Panc1 (cell line): Measurements from ENCODE around the gene TP73. TPM values are rescaled to one million over a fixed set of nuclear protein-coding genes. Genes with fewer than 3 reads are reported as not detected.

Experiments used
- ATAC-seq: fragments of 200-7000 bp; cut with Tn5 transposase; 2 replicates; pipeline ENCODE4 v1.9.1; 2020; ENCODE audit warnings: mild to moderate bottlenecking, moderate library complexity
- BruUV-seq: library from RNA; stranded (reverse); fragments of 400-500 nt; replicated peaks from 2 replicates; lab custom pipeline; 2021; lab: Mats Ljungman, UMichigan
- CTCF ChIA-PET: fragments of 300-600 bp; sonication (Branson Sonifier 250); formaldehyde crosslinking; loops from one replicate; lab custom pipeline; 2022; ENCODE audit warnings: antibody characterized with exemption; lab: Charles Lee
- POLR2A ChIA-PET: fragments of 300-600 bp; sonication (Branson Sonifier 250); formaldehyde crosslinking; loops from one replicate; lab custom pipeline; 2022; ENCODE audit warnings: antibody characterized with exemption; lab: Charles Lee
- DNase-seq: peaks from one replicate; pipeline ENCODE4 v3.0.0-alpha.2; 2010; ENCODE audit warnings: low read depth, low spot score
- H3K27ac ChIP-seq: 2 replicates; pipeline ENCODE4 v1.5.1; 2011; ENCODE audit warnings: mild to moderate bottlenecking, low read length, inconsistent platforms
- H3K27me3 ChIP-seq: fragments of 200-500 bp; sonication (Bioruptor generic); 2 replicates; pipeline ENCODE4 v1.6.0; 2014; ENCODE audit warnings: low read length, inconsistent platforms; ENCODE audit not compliant: control insufficient read depth, insufficient read depth
- H3K36me3 ChIP-seq: fragments of 200-500 bp; sonication (Bioruptor generic); 2 replicates; pipeline ENCODE4 v1.5.1; 2014; ENCODE audit warnings: inconsistent platforms, mild to moderate bottlenecking, low read length, moderate library complexity; ENCODE audit not compliant: control insufficient read depth, insufficient read depth
- H3K4me1 ChIP-seq: 2 replicates; pipeline ENCODE4 v1.5.1; 2011; ENCODE audit warnings: inconsistent platforms, mild to moderate bottlenecking, low read length, moderate library complexity; ENCODE audit not compliant: control insufficient read depth, insufficient read depth
- H3K4me3 ChIP-seq, 2 experiments: 2 replicates each; pipeline ENCODE4 v1.5.1; 2011 to 2012; ENCODE audit warnings: low read depth in 2 of 2, low read length in 2 of 2, mild to moderate bottlenecking in 2 of 2, inconsistent platforms in 1 of 2, moderate library complexity in 1 of 2
- H3K9me3 ChIP-seq: fragments of 200-500 bp; sonication (Bioruptor generic); 2 replicates; pipeline ENCODE4 v1.5.1; 2014; ENCODE audit warnings: low read depth, mild to moderate bottlenecking, inconsistent platforms, low read length, moderate library complexity; ENCODE audit not compliant: control insufficient read depth, insufficient read depth
- POLR2AphosphoS5 ChIP-seq: IDR thresholded peaks from 2 replicates; pipeline ENCODE4 v1.6.1; 2012; ENCODE audit warnings: mild to moderate bottlenecking, low read depth, low read length, moderate library complexity
- SIN3A ChIP-seq: IDR thresholded peaks from 2 replicates; pipeline ENCODE4 v1.6.1; 2012; ENCODE audit warnings: low read depth, mild to moderate bottlenecking, low read length, moderate library complexity, borderline replicate concordance; ENCODE audit not compliant: insufficient read depth
- TCF7L2 ChIP-seq: IDR thresholded peaks from 2 replicates; pipeline ENCODE4 v1.6.1; 2011; ENCODE audit warnings: mild to moderate bottlenecking, low read depth, low read length, inconsistent platforms
- in situ Hi-C: cut with HindIII; loops from 2 replicates; pipeline ENCODE4 v1.10.0; 2016; ENCODE audit warnings: low sequenced_read_pairs, low pct_unique_long_range_greater_than_20kb
- intact Hi-C: fragments of 100-400 bp; cut with micrococcal nuclease; formaldehyde crosslinking; loops from one replicate; pipeline ENCODE4 v1.10.0; 2022; ENCODE audit not compliant: unreplicated experiment
- total RNA-seq: library from RNA; stranded (reverse); gene quantifications from one replicate; pipeline ENCODE4 v1.2.1, GENCODE V29; 2021; ENCODE audit not compliant: unreplicated experiment
- TF ChIP-seq, protein P1 (sequence below): fragments of 450-650 bp; IDR thresholded peaks from 2 replicates; pipeline ENCODE4 v1.5.1; 2017; ENCODE audit warnings: mild to moderate bottlenecking
- TF ChIP-seq, protein P2 (sequence below), 2 experiments: IDR thresholded peaks; 2 replicates each; pipeline ENCODE4 v1.6.1; 2011 to 2012; ENCODE audit warnings: low read depth in 2 of 2, control low read depth in 1 of 2, low read length in 1 of 2, mild to moderate bottlenecking in 1 of 2, moderate library complexity in 1 of 2; ENCODE audit not compliant: insufficient read depth in 1 of 2

Gene TP73
- total RNA-seq, 1 experiment from 2014 or later = 4.7 TPM

DNA sequence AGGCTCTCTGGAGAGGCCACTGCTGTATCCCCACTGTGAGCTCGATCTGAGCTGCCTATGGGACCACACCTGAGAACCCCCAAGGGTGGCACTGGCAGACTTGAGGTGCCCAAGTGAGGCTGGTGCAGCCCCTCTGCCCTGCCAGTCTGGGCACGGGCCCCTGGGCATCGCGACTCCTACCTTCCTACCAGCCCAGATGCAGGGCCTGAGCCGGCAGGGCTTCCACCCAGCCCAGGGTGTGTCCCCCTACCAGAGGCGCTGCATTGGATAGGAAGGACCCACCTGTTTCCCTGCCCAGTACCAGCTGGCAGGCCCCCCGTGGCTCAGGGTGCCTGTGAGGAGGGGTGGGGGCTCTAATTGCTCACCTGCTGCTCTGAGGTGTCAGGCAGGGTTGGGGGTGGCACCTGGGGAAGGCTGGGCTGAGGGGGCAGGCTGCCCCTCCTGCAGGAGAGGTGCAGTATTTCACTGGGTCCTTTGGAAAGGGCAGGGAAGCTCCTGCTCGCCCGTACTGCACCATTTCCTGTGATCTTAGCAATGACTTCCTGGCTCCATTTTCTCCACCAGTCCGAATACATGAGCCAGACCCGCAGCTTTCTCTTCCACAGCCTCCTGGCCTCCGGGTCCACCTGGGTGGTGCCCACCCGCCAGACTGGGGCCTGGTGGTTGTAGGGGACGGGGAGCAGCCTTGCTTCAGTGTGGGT, 11.8 kb downstream of the TP73 start:
- H3K27ac ChIP-seq = no peak overlapping the region
- DNase-seq (no peak), ATAC-seq (no peak)
- no peaks in the 10 kb centered on the region for H3K9me3 ChIP-seq
- no peaks in the 10 kb centered on the region for H3K27me3 ChIP-seq
- no TSS peak for BruUV-seq
- peaks cover 14% of the 10 kb centered on the region for H3K4me1 ChIP-seq
- in situ Hi-C loops = no loop called here
- intact Hi-C loops = no loop called here
- POLR2A ChIA-PET = no interaction called here
- no peaks in the 10 kb centered on the region for H3K36me3 ChIP-seq
- no peak overlapping the region for H3K4me3 ChIP-seq
- CTCF ChIA-PET = no interaction called here
- TF ChIP-seq, protein P1, sequence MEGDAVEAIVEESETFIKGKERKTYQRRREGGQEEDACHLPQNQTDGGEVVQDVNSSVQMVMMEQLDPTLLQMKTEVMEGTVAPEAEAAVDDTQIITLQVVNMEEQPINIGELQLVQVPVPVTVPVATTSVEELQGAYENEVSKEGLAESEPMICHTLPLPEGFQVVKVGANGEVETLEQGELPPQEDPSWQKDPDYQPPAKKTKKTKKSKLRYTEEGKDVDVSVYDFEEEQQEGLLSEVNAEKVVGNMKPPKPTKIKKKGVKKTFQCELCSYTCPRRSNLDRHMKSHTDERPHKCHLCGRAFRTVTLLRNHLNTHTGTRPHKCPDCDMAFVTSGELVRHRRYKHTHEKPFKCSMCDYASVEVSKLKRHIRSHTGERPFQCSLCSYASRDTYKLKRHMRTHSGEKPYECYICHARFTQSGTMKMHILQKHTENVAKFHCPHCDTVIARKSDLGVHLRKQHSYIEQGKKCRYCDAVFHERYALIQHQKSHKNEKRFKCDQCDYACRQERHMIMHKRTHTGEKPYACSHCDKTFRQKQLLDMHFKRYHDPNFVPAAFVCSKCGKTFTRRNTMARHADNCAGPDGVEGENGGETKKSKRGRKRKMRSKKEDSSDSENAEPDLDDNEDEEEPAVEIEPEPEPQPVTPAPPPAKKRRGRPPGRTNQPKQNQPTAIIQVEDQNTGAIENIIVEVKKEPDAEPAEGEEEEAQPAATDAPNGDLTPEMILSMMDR = no peak
- TF ChIP-seq, protein P2, sequence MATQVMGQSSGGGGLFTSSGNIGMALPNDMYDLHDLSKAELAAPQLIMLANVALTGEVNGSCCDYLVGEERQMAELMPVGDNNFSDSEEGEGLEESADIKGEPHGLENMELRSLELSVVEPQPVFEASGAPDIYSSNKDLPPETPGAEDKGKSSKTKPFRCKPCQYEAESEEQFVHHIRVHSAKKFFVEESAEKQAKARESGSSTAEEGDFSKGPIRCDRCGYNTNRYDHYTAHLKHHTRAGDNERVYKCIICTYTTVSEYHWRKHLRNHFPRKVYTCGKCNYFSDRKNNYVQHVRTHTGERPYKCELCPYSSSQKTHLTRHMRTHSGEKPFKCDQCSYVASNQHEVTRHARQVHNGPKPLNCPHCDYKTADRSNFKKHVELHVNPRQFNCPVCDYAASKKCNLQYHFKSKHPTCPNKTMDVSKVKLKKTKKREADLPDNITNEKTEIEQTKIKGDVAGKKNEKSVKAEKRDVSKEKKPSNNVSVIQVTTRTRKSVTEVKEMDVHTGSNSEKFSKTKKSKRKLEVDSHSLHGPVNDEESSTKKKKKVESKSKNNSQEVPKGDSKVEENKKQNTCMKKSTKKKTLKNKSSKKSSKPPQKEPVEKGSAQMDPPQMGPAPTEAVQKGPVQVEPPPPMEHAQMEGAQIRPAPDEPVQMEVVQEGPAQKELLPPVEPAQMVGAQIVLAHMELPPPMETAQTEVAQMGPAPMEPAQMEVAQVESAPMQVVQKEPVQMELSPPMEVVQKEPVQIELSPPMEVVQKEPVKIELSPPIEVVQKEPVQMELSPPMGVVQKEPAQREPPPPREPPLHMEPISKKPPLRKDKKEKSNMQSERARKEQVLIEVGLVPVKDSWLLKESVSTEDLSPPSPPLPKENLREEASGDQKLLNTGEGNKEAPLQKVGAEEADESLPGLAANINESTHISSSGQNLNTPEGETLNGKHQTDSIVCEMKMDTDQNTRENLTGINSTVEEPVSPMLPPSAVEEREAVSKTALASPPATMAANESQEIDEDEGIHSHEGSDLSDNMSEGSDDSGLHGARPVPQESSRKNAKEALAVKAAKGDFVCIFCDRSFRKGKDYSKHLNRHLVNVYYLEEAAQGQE (IDR thresholded peaks at IDR 0.05; ENCODE audit: insufficient read depth in 1 of 2, low read depth in 2 of 2, low read length in 1 of 2) = no peak
- TF ChIP-seq TCF7L2 = no peak
- TF ChIP-seq POLR2AphosphoS5 = no peak
- no peak for TF ChIP-seq SIN3A

DNA sequence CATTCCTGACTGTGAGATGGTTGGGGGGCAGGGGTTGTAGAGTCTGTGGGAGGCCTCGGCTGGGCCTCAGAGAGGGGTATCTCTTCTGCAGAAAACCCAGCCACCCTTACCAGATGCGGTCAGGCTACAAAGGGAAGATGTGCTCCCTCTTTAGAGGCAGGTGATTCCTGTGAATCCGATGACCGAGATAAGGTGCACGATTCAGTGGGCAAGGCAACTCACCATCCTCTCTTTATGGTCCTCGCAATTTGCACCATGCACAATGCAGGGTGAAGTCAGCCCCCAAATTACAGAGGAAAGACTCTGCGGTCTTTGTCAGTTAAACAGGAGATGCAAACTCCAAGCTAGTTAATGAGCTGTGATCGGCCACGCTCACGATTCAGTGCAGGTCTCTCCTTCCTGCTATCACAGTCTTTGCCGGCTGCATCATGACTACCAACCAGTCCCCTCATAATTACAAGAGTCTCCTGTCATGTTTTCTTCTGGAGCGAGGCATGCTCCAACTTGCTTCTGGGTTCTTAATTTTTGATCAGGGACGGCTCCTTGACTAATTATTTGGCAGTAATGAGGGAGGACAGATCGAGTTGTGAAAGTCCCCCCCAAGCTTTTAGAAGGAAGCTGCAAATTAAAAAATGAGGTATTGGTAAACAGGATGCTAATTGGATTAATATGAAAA, 12.5 kb downstream of the TP73 start:
- no peak for ATAC-seq
- no peak overlapping the region for H3K27ac ChIP-seq
- CTCF ChIA-PET = no interaction called here

More for the DNA sequence above, 12.5 kb downstream of the TP73 start:
- Histone ChIP-seq H3K9me3 (no peaks in the 10 kb centered on the region), H3K4me1 (peaks cover 17% of the 10 kb centered on the region), H3K36me3 (no peaks in the 10 kb centered on the region), H3K4me3 (no peak overlapping the region), H3K27me3 (no peaks in the 10 kb centered on the region)
- intact Hi-C loops = no loop called here
- no peak for DNase-seq
- POLR2A ChIA-PET = no interaction called here
- no peak for TF ChIP-seq POLR2AphosphoS5
- TF ChIP-seq, protein P2 (IDR thresholded peaks at IDR 0.05; ENCODE audit: insufficient read depth in 1 of 2, low read depth in 2 of 2, low read length in 1 of 2) = no peak
- TF ChIP-seq, protein P1 = no peak
- TF ChIP-seq SIN3A = no peak
- TF ChIP-seq TCF7L2 = no peak
- in situ Hi-C loops = no loop called here
- BruUV-seq = no TSS peak
